IMR-90 (cell line): ENCODE results near the gene GRHL3. TPM values are rescaled to one million over a fixed set of nuclear protein-coding genes. Genes with fewer than 3 reads are reported as not detected.
A peak's percentile ranks its signal among the peaks of the same experiment; 100 is the strongest.

Experiments
- ATAC-seq: fragments of 200-7000 bp; cut with Tn5 transposase; 2 replicates; pipeline ENCODE4 v1.9.1; 2020; ENCODE audit warnings: low read depth, mild to moderate bottlenecking, moderate library complexity
- BruUV-seq: library from RNA; stranded (reverse); fragments of 400-500 nt; replicated peaks from 2 replicates; lab custom pipeline; 2021; lab: Mats Ljungman, UMichigan
- CTCF ChIA-PET: fragments of 300-600 bp; formaldehyde crosslinking; extraction: SDS; loops from one replicate; lab custom pipeline; 2021; ENCODE audit warnings: antibody characterized with exemption; lab: Yijun Ruan, JAX
- POLR2A ChIA-PET: fragments of 300-600 bp; sonication (Branson Sonifier 250); formaldehyde crosslinking; loops from one replicate; lab custom pipeline; 2022; ENCODE audit warnings: antibody characterized with exemption; ENCODE audit not compliant: unreplicated experiment; lab: Charles Lee
- DNase-seq: peaks from one replicate; pipeline ENCODE4 v3.0.0; 2013
- H2AFZ ChIP-seq: replicated peaks from 2 replicates; pipeline ENCODE3; 2013; ENCODE audit warnings: low read length, mild to moderate bottlenecking; ENCODE audit not compliant: poor library complexity
- H2AK5ac ChIP-seq: 2 replicates; pipeline ENCODE4 v1.6.1; 2013; ENCODE audit warnings: low read depth, low read length, inconsistent platforms
- H2AK9ac ChIP-seq: replicated peaks from 2 replicates; pipeline ENCODE3; 2013; ENCODE audit warnings: mild to moderate bottlenecking, low read depth, low read length, moderate library complexity; ENCODE audit not compliant: poor library complexity
- H2BK120ac ChIP-seq: 2 replicates; pipeline ENCODE4 v1.6.1; 2013; ENCODE audit warnings: low read depth, low read length, inconsistent platforms
- H2BK15ac ChIP-seq: 3 replicates; pipeline ENCODE4 v1.6.1; 2013; ENCODE audit warnings: low read depth, low read length, inconsistent platforms
- H2BK20ac ChIP-seq: 2 replicates; pipeline ENCODE4 v1.6.1; 2013; ENCODE audit warnings: low read depth, mild to moderate bottlenecking, inconsistent platforms, low read length, moderate library complexity
- H2BK5ac ChIP-seq: 2 replicates; pipeline ENCODE4 v1.6.1; 2013; ENCODE audit warnings: mild to moderate bottlenecking, low read depth, low read length, inconsistent platforms; ENCODE audit not compliant: poor library complexity, severe bottlenecking
- H3K14ac ChIP-seq: replicated peaks from 2 replicates; pipeline ENCODE4 v1.6.1; 2013; ENCODE audit warnings: low read depth, low read length, inconsistent platforms
- H3K18ac ChIP-seq: 2 replicates; pipeline ENCODE4 v1.6.1; 2013; ENCODE audit warnings: low read depth, low read length, control low read depth
- H3K23ac ChIP-seq: 2 replicates; pipeline ENCODE4 v1.6.1; 2013; ENCODE audit warnings: low read depth, low read length, inconsistent platforms
- H3K27ac ChIP-seq: 2 replicates; pipeline ENCODE4 v1.5.1; 2013; ENCODE audit warnings: mild to moderate bottlenecking, control low read depth, low read length; ENCODE audit not compliant: insufficient read depth
- H3K27me3 ChIP-seq: 2 replicates; pipeline ENCODE4 v1.6.1; 2013; ENCODE audit warnings: low read length; ENCODE audit not compliant: control insufficient read depth, insufficient read depth
- H3K36me3 ChIP-seq: 2 replicates; pipeline ENCODE4 v1.6.1; 2013; ENCODE audit warnings: low read length, mixed read lengths; ENCODE audit not compliant: control insufficient read depth, insufficient read depth
- H3K4ac ChIP-seq: 2 replicates; pipeline ENCODE4 v1.6.1; 2013; ENCODE audit warnings: low read depth, low read length, inconsistent platforms
- H3K4me1 ChIP-seq: 2 replicates; pipeline ENCODE4 v1.6.1; 2013; ENCODE audit warnings: low read length, mixed read lengths; ENCODE audit not compliant: control insufficient read depth, insufficient read depth
- H3K4me2 ChIP-seq: 2 replicates; pipeline ENCODE4 v1.6.1; 2013; ENCODE audit warnings: low read depth, mild to moderate bottlenecking, control low read depth, low read length, moderate library complexity
- H3K4me3 ChIP-seq: 2 replicates; pipeline ENCODE4 v1.5.1; 2013; ENCODE audit warnings: low read depth, mild to moderate bottlenecking, control low read depth, low read length, moderate library complexity; ENCODE audit not compliant: insufficient read depth
- H3K56ac ChIP-seq: 2 replicates; pipeline ENCODE4 v1.6.1; 2013; ENCODE audit warnings: low read length, inconsistent platforms; ENCODE audit not compliant: insufficient read depth; ENCODE audit errors: extremely low read depth
- H3K79me1 ChIP-seq, 2 experiments: 2 replicates each; pipeline ENCODE4 v1.6.1; 2013; ENCODE audit warnings: low read length in 2 of 2, inconsistent platforms in 1 of 2, low read depth in 1 of 2
- H3K9ac ChIP-seq: 2 replicates; pipeline ENCODE4 v1.6.1; 2013; ENCODE audit warnings: low read depth, low read length, control low read depth
- H3K9me1 ChIP-seq: 2 replicates; pipeline ENCODE4 v1.6.1; 2013; ENCODE audit warnings: low read length, inconsistent platforms; ENCODE audit not compliant: insufficient read depth
- H3K9me3 ChIP-seq: 2 replicates; pipeline ENCODE4 v1.6.1; 2013; ENCODE audit warnings: low read length; ENCODE audit not compliant: control insufficient read depth, insufficient read depth
- H4K20me1 ChIP-seq: 2 replicates; pipeline ENCODE4 v1.6.1; 2013; ENCODE audit warnings: low read length, inconsistent platforms; ENCODE audit not compliant: insufficient read depth
- H4K5ac ChIP-seq: 2 replicates; pipeline ENCODE4 v1.6.1; 2013; ENCODE audit warnings: mild to moderate bottlenecking, low read depth, low read length, control low read depth
- H4K8ac ChIP-seq, 2 experiments: 2 replicates each; pipeline ENCODE4 v1.6.1; 2013; ENCODE audit warnings: low read depth in 2 of 2, low read length in 2 of 2, control low read depth in 1 of 2, inconsistent platforms in 1 of 2
- H4K91ac ChIP-seq: 2 replicates; pipeline ENCODE4 v1.6.1; 2013; ENCODE audit warnings: low read depth, low read length, inconsistent platforms; ENCODE audit not compliant: insufficient read depth
- ELK1 ChIP-seq: fragments of 150-350 bp; IDR thresholded peaks from 2 replicates; pipeline ENCODE4 v1.6.1; 2016; ENCODE audit warnings: low read depth, mild to moderate bottlenecking, low read length, moderate library complexity, borderline replicate concordance
- WGBS, 2 experiments: methylation state at CpG; one replicate each; pipeline versions ENCODE4 v1.1.5 to v1.1.7; 2013; ENCODE audit warnings: missing lambda C conversion rate in 2 of 2; ENCODE audit not compliant: insufficient read length in 1 of 2; ENCODE audit errors: extremely low coverage in 2 of 2; 5-methylcytosine and 5-hydroxymethylcytosine counted together
- dilution Hi-C: fragments of 300-500 bp; cut with HindIII; formaldehyde crosslinking; loops from one replicate; pipeline ENCODE4 v1.14.3; 2018; ENCODE audit warnings: low sequenced_read_pairs; ENCODE audit not compliant: unreplicated experiment
- in situ Hi-C: fragments of 300-500 bp; cut with MboI; formaldehyde crosslinking; loops from 3 replicates; pipeline ENCODE4 v1.14.3; 2019; ENCODE audit warnings: low sequenced_read_pairs, inconsistent platforms, mixed read lengths
- intact Hi-C: fragments of 100-400 bp; cut with micrococcal nuclease; formaldehyde crosslinking; loops from 2 replicates; pipeline ENCODE4 v1.10.0; 2022
- polyA plus RNA-seq, 3 experiments: library from polyadenylated mRNA; depleted of rRNA; stranded (reverse); fragments of >200 nt; gene quantifications; 2 replicates each; pipeline ENCODE4 v1.2.3, GENCODE V29; 2012; ENCODE audit warnings: low replicate concordance in 1 of 3
- total RNA-seq: library from RNA; depleted of rRNA; stranded (reverse); fragments of >200 nt; gene quantifications from 2 replicates; pipeline ENCODE4 v1.2.3, GENCODE V29; 2012

The GRHL3 gene
- total and polyA plus RNA-seq, 2 of the 4 experiments (the other 2 are of a cell fraction), result not detected

DNA sequence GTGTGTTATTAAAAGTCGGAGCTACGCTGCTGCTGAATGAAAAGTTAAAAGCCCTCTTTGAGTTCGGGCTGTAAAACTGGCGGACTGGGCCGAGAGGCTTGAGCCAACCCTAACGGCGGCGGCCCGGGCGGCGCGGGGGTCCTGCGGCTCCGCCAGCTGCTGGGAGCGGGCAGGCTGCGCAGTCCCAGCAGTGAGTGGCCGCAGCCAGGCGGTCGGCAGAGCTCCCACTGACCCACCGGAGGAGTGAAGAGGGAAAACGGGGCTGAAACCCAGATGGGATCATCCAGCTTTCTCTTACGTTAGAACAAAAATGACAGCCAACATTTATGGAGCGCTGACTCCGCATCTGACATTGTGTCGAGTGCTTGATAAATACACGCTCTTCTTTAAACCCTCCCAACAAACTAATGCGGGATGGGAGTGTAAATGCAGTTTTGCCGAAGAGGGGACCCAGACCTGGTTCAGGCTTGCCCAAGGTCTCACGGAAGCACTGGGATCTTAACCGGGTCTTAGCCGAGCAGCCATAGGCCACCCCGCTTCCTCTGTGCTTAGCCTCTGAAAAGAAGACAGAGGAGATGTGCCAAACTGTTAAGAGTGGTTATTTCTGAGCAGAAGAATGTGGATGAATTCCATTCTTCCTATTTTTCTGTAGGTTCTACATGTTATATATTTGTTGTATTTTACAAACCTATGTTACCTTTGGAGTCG is 3.5 kb downstream of the GRHL3 start:
- Histone ChIP-seq H2AK9ac (no peak overlapping the region), H3K27me3 (peaks cover 72% of the 10 kb centered on the region), H3K9me3 (no peaks in the 10 kb centered on the region), H3K36me3 (no peaks in the 10 kb centered on the region), H3K4ac (peak overlapping the region; percentile 29; the same call in 1 of the 2 replicates), H3K18ac (peak overlapping the region; percentile 22; the same call in 1 of the 2 replicates), H3K9me1 (no peaks in the 10 kb centered on the region; the same call in 1 of the 2 replicates), H3K23ac (no peak overlapping the region; the same call in 1 of the 2 replicates), H2BK120ac (peak overlapping the region; percentile 34), H4K5ac (no peak overlapping the region), H3K14ac (no peak overlapping the region), H3K56ac (no peak overlapping the region), H3K9ac (peak overlapping the region; percentile 6; the same call in 1 of the 2 replicates), H2BK15ac (peak overlapping the region; percentile 77; the same call in 1 of the 3 replicates), H4K91ac (peak overlapping the region; percentile 60), H2AFZ (peak overlapping the region; percentile 91), H3K27ac (no peak overlapping the region), H2AK5ac (peak overlapping the region; percentile 64; the same call in 1 of the 2 replicates), H2BK5ac (no peak overlapping the region), H2BK20ac (peak overlapping the region; percentile 58), H3K4me3 (peak overlapping the region; percentile 31), H3K4me2 (peak overlapping the region; percentile 61), H4K20me1 (no peaks in the 10 kb centered on the region), H3K79me1 (no peaks in the 10 kb centered on the region), H3K4me1 (peaks cover 10% of the 10 kb centered on the region), H4K8ac (peak overlapping the region in 1 of 2 experiments; percentile 38; a peak in 1 of 4 replicates)
- ATAC-seq, result peak; percentile 57
- BruUV-seq, result no TSS peak
- ChIA-PET POLR2A (no interaction called here), CTCF (interaction anchor here (1.0 kb wide), 2 partner anchors 69 to 124 kb away, joined by 3 to 4 read pairs; no protein-coding TSS in a partner anchor)
- DNase-seq, result no peak
- no peak for TF ChIP-seq ELK1
- in situ Hi-C loops (no loop called here), intact Hi-C loops (no loop called here), dilution Hi-C loops (no loop called here)
- WGBS, 2 experiments, result 12% methylated on average over 12 of the region's 33 CpGs; no CpG with 5 or more reads in 1 of the 2 experiments
